GM12874 (cell line): ENCODE data around the gene HSPA4.

ENCODE experiments used
- CTCF ChIP-seq: IDR thresholded peaks from 2 replicates; pipeline ENCODE4 v1.5.1; 2011; ENCODE audit warnings: low read depth, mild to moderate bottlenecking, control low read depth, low read length, moderate library complexity; ENCODE audit not compliant: insufficient read depth

Gene HSPA4

GRCh38 chr5:133140311-133140710 is 88.5 kb downstream of the HSPA4 start:
- TF ChIP-seq CTCF, result no peak

GRCh38 chr5:133141746-133142145 is 89.9 kb downstream of the HSPA4 start:
- no peak for TF ChIP-seq CTCF

GRCh38 chr5:133142782-133143181 is 91.0 kb downstream of the HSPA4 start:
- no peak for TF ChIP-seq CTCF

GRCh38 chr5:133144245-133144981 is 92.6 kb downstream of the HSPA4 start:
- TF ChIP-seq CTCF, result no peak

- no peak for TF ChIP-seq CTCF
Measured at GRCh38 chr5:133145436-133146170, 93.8 kb downstream of the HSPA4 start.

GRCh38 chr5:133147411-133147810 is 95.6 kb downstream of the HSPA4 start:
- TF ChIP-seq CTCF, result no peak

- TF ChIP-seq CTCF, result no peak
Measured at GRCh38 chr5:133147815-133148567, 96.2 kb downstream of the HSPA4 start.
